Cerebellar nuclear complex (tissue), 1 donor: Measurements from ENCODE around the gene EPHA1.
"Not testable (repeated sequence)": the region's sequence is repeated elsewhere in the genome, so short reads cannot be mapped to it uniquely, and the experiment has no call there.

Experiments
- DNase-seq, 2 experiments: peaks; one replicate each; lab custom pipeline; 2025; lab: John Stamatoyannopoulos, UW

EPHA1 gene

GRCh38 chr7:143402233-143402632 lies 6.4 kb downstream of the EPHA1 start:
- not testable (repeated sequence) for DNase-seq

GRCh38 chr7:143401265-143401664 lies 7.4 kb downstream of the EPHA1 start:
- no peak for DNase-seq

GRCh38 chr7:143399642-143400041 lies 9.0 kb downstream of the EPHA1 start:
- DNase-seq, result no peak

- no peak for DNase-seq
Observed at GRCh38 chr7:143399151-143399550, 9.5 kb downstream of the EPHA1 start.

- no peak for DNase-seq
Observed at GRCh38 chr7:143398616-143399015, 10.0 kb downstream of the EPHA1 start.

- DNase-seq, result no peak
Observed at GRCh38 chr7:143397710-143398530, 10.7 kb downstream of the EPHA1 start.

GRCh38 chr7:143396625-143397556 lies 11.8 kb downstream of the EPHA1 start:
- no peak for DNase-seq

- no peak for DNase-seq
Observed at GRCh38 chr7:143396182-143396581, 12.5 kb downstream of the EPHA1 start.

GRCh38 chr7:143395187-143396149 lies 13.2 kb downstream of the EPHA1 start:
- DNase-seq, result no peak

GRCh38 chr7:143394777-143395176 lies 13.9 kb downstream of the EPHA1 start:
- no peak for DNase-seq

GRCh38 chr7:143394068-143394467 lies 14.6 kb downstream of the EPHA1 start:
- DNase-seq, result no peak

- no peak for DNase-seq
Observed at GRCh38 chr7:143393267-143394041, 15.2 kb downstream of the EPHA1 start.

- DNase-seq, result no peak
Observed at GRCh38 chr7:143392875-143393266, 15.8 kb downstream of the EPHA1 start.

GRCh38 chr7:143392427-143392826 lies 16.2 kb downstream of the EPHA1 start:
- DNase-seq, result not testable (repeated sequence)

- DNase-seq, result no peak
Observed at GRCh38 chr7:143391462-143392404, 16.9 kb downstream of the EPHA1 start.

- no peak for DNase-seq
Observed at GRCh38 chr7:143390773-143391317, 17.8 kb downstream of the EPHA1 start.

GRCh38 chr7:143390104-143390772 lies 18.4 kb downstream of the EPHA1 start:
- no peak for DNase-seq

GRCh38 chr7:143389316-143390103 lies 19.1 kb downstream of the EPHA1 start:
- no peak for DNase-seq
